AG04449 (cell line): Measurements from ENCODE around the gene TNFSF8.

Source experiments
- CTCF ChIA-PET: fragments of 350-600 bp; formaldehyde crosslinking; extraction: SDS; loops from one replicate; lab custom pipeline; 2021; ENCODE audit warnings: antibody characterized with exemption; lab: Yijun Ruan, JAX
- POLR2A ChIA-PET: fragments of 400-600, 350-600 bp; formaldehyde crosslinking; extraction: SDS; loops from one replicate; lab custom pipeline; 2020; ENCODE audit warnings: antibody characterized with exemption, inconsistent platforms; lab: Yijun Ruan, JAX
- DNase-seq: peaks from one replicate; pipeline ENCODE4 v3.0.0-alpha.2; 2010; ENCODE audit warnings: low read depth, low spot score
- H3K4me3 ChIP-seq: 2 replicates; pipeline ENCODE4 v1.5.1; 2011; ENCODE audit warnings: low read depth, mild to moderate bottlenecking, control low read depth, low read length
- CTCF ChIP-seq: IDR thresholded peaks from one replicate; pipeline ENCODE4 v1.5.1; 2011; ENCODE audit warnings: mild to moderate bottlenecking, moderate library complexity, low read length, control low read depth, inconsistent platforms; ENCODE audit not compliant: insufficient read depth; ENCODE audit errors: missing control alignments

TNFSF8 gene

GRCh38 chr9:114856942-114857315, 73.5 kb downstream of the TNFSF8 start:
- CTCF ChIA-PET = interaction anchor here (1.7 kb wide), 1 partner anchor 50 kb away, joined by 5 read pairs; no protein-coding TSS in a partner anchor
- DNase-seq = no peak
- POLR2A ChIA-PET = no interaction called here
- TF ChIP-seq CTCF = no peak
- no peak overlapping the region for H3K4me3 ChIP-seq

- DNase-seq = peak; percentile 65
- ChIA-PET POLR2A (no interaction called here), CTCF (interaction anchor here (0.9 to 1.7 kb wide), 2 partner anchors 50 to 118 kb away, joined by 3 to 5 read pairs; no protein-coding TSS in a partner anchor)
- no peak for TF ChIP-seq CTCF
- H3K4me3 ChIP-seq = no peak overlapping the region
Measured at GRCh38 chr9:114856215-114856941, 74.0 kb downstream of the TNFSF8 start.

GRCh38 chr9:114855488-114855887, 74.9 kb downstream of the TNFSF8 start:
- CTCF ChIA-PET = interaction anchor here (0.8 to 1.7 kb wide), 3 partner anchors 9 to 117 kb away, joined by 3 to 5 read pairs (median 3); no protein-coding TSS in a partner anchor
- no peak for DNase-seq
- no peak for TF ChIP-seq CTCF
- no peak overlapping the region for H3K4me3 ChIP-seq
- POLR2A ChIA-PET = no interaction called here

DNA sequence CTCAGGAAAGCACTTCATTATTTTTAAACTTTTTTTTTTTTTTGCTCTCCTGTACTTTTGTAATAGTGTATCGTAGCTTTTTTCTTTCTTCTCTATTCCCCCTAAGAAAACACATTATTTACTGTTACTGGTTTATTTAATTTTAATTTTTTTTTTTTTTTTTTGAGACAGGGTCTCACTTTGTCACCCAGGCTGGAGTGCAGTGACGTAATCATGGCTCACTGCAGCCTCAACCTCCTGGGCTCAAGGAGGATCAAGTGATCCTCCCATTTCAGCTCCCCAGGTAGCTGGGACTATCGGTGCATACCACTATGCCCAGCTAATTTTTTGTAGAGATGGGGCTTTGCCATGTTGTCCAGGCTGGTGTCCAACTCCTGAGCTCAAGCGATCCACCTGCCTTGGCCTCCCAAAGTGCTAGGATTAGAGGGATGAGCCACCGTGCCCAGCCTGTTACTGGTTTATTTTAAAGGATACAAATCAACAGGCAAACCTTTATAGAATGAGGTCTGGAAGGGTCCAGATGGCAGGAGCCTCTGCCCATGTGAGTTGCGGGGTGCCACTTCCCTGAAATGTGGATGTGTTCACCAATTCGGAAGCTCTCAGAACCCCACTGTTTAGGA, 75.5 kb downstream of the TNFSF8 start:
- CTCF ChIA-PET = interaction anchor here (0.8 to 1.7 kb wide), 2 partner anchors 9 to 52 kb away, joined by 3 to 5 read pairs; no protein-coding TSS in a partner anchor

DNA sequence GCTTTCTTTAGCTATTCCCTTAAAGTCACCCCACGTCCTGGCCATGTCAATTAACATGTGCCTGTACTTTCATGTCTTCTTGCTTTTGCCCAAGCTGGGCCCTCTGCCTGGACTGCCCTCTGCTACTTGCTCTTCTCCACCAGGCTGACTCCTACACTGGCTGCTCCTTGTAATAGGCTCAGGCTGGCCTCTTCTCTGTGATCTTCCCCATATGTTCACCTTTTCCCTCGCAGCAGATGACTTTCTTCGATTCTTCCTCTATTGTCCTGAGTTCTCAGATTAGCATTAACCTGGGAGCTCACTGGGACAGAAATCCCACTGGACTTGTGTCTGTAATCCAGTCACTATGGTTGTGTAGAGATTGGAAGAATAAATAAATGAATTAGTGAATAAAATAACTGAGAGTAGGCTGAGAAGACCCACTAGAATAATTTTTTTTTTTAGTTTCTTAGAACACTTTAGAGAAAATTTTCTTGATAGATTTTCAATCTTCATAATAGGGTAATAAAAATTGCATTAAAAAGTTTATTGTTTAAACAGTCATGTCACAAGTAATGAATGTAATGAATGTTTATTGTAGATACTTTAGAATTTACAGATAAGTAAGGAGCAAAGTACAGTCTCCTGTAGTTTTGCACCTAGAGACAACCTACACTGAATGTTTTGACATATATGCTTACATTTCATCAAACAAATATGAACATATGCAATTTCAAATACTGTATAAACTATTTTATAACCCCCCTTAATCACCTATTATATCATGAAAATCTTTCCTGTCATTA, 77.1 kb downstream of the TNFSF8 start:
- TF ChIP-seq CTCF = no peak
- DNase-seq = no peak
- POLR2A ChIA-PET = no interaction called here
- CTCF ChIA-PET = no interaction called here
- no peak overlapping the region for H3K4me3 ChIP-seq

More for the DNA sequence above, 75.5 kb downstream of the TNFSF8 start:
- POLR2A ChIA-PET = no interaction called here
- no peak for TF ChIP-seq CTCF
- DNase-seq = no peak
- no peak overlapping the region for H3K4me3 ChIP-seq

- CTCF ChIA-PET = no interaction called here
- DNase-seq = peak; percentile 44
- POLR2A ChIA-PET = no interaction called here
- TF ChIP-seq CTCF = no peak
- H3K4me3 ChIP-seq = no peak overlapping the region
Measured at GRCh38 chr9:114852050-114852594, 78.3 kb downstream of the TNFSF8 start.
